Activated CD4-positive, alpha-beta T cell treated with anti-CD3 and anti-CD28 coated beads, Interleukin-2, amount 10 ng/mL, durations not matched to agents 7 days and 5 days (primary cell): ENCODE results near the gene KIAA0513. TPM values are rescaled to one million over a fixed set of nuclear protein-coding genes. Genes with fewer than 3 reads are reported as not detected.
A peak's percentile ranks its signal among the peaks of the same experiment; 100 is the strongest.
"Not testable (repeated sequence)": the region's sequence is repeated elsewhere in the genome, so short reads cannot be mapped to it uniquely, and the experiment has no call there.

Experiments used
- CTCF ChIA-PET: fragments of 350-600 bp; sonication (Branson Sonifier 250); formaldehyde crosslinking; loops from one replicate; lab custom pipeline; 2021; ENCODE audit warnings: antibody characterized with exemption; lab: Charles Lee
- POLR2A ChIA-PET: fragments of 350-600 bp; sonication (Branson Sonifier 250); formaldehyde crosslinking; loops from one replicate; lab custom pipeline; 2021; ENCODE audit warnings: antibody characterized with exemption; lab: Charles Lee
- DNase-seq: peaks from one replicate; pipeline ENCODE4 v3.0.0-alpha.2; 2020
- H3K27ac Mint-ChIP-seq: one replicate; pipeline ENCODE4 v1.8.0; 2021; ENCODE audit warnings: mild to moderate bottlenecking, moderate library complexity, mixed read lengths
- H3K27me3 Mint-ChIP-seq: one replicate; pipeline ENCODE4 v1.8.0; 2021; ENCODE audit warnings: mixed read lengths
- H3K36me3 Mint-ChIP-seq: one replicate; pipeline ENCODE4 v1.8.0; 2021; ENCODE audit warnings: low read depth, mixed read lengths
- H3K4me1 Mint-ChIP-seq: one replicate; pipeline ENCODE4 v1.8.0; 2021; ENCODE audit warnings: mixed read lengths
- H3K4me3 Mint-ChIP-seq: one replicate; pipeline ENCODE4 v1.8.0; 2021; ENCODE audit warnings: mild to moderate bottlenecking, moderate library complexity, mixed read lengths
- H3K9me3 Mint-ChIP-seq: one replicate; pipeline ENCODE4 v1.8.0; 2021; ENCODE audit warnings: mixed read lengths
- total RNA-seq, 2 experiments: library from RNA; stranded (reverse); gene quantifications; one replicate each; pipeline ENCODE4 v1.2.3, GENCODE V29; 2021

KIAA0513 gene
- total RNA-seq, 2 experiments from 2014 or later, result 13.6 to 14.8 TPM

- ChIA-PET CTCF (no interaction called here), POLR2A (no interaction called here)
- H3K4me1 Mint-ChIP-seq, result peaks cover 31% of the 10 kb centered on the region
- H3K36me3 Mint-ChIP-seq, result no peaks in the 10 kb centered on the region
- no peak for DNase-seq
- H3K9me3 Mint-ChIP-seq, result no peaks in the 10 kb centered on the region
- H3K27ac Mint-ChIP-seq, result no peak overlapping the region
- no peaks in the 10 kb centered on the region for H3K27me3 Mint-ChIP-seq
- no peak overlapping the region for H3K4me3 Mint-ChIP-seq
Observed at GRCh38 chr16:85107532-85107931, 79.9 kb downstream of the KIAA0513 start.

- ChIA-PET POLR2A (no interaction called here), CTCF (no interaction called here)
- no peaks in the 10 kb centered on the region for H3K9me3 Mint-ChIP-seq
- peaks cover 13% of the 10 kb centered on the region for H3K4me1 Mint-ChIP-seq
- no peaks in the 10 kb centered on the region for H3K27me3 Mint-ChIP-seq
- H3K27ac Mint-ChIP-seq, result no peak overlapping the region
- DNase-seq, result no peak
- no peaks in the 10 kb centered on the region for H3K36me3 Mint-ChIP-seq
- no peak overlapping the region for H3K4me3 Mint-ChIP-seq
Observed at GRCh38 chr16:85110105-85110504, 82.5 kb downstream of the KIAA0513 start.

GRCh38 chr16:85111184-85111583, 83.6 kb downstream of the KIAA0513 start:
- POLR2A ChIA-PET, result no interaction called here
- Mint-ChIP-seq H3K4me3 (no peak overlapping the region), H3K36me3 (no peaks in the 10 kb centered on the region), H3K27ac (no peak overlapping the region), H3K4me1 (peaks cover 8% of the 10 kb centered on the region), H3K27me3 (no peaks in the 10 kb centered on the region), H3K9me3 (no peaks in the 10 kb centered on the region)
- CTCF ChIA-PET, result no interaction called here
- no peak for DNase-seq

- Mint-ChIP-seq H3K4me1 (peaks cover 8% of the 10 kb centered on the region), H3K27ac (no peak within 1 kb of the TSS), H3K4me3 (no peak within 1 kb of the TSS), H3K9me3 (no peaks in the 10 kb centered on the region), H3K27me3 (no peaks in the 10 kb centered on the region), H3K36me3 (no peaks in the 10 kb centered on the region)
- ChIA-PET POLR2A (no interaction called here), CTCF (no interaction called here)
- DNase-seq, result no peak
Observed at GRCh38 chr16:85112364-85112763, 84.8 kb downstream of the KIAA0513 start, which contains the start of gene CIBAR2. TSS of gene CIBAR2 (minus strand) at chr16:85112472. CDS start at chr16:85112352, 120 bp downstream.

GRCh38 chr16:85113168-85113733, 85.7 kb downstream of the KIAA0513 start:
- POLR2A ChIA-PET, result interaction anchor here (0.6 kb wide), 1 partner anchor 18 kb away, joined by 3 read pairs; no protein-coding TSS in a partner anchor

GRCh38 chr16:85113913-85114312, 86.3 kb downstream of the KIAA0513 start:
- Mint-ChIP-seq H3K27ac (no peak overlapping the region), H3K27me3 (no peaks in the 10 kb centered on the region), H3K4me3 (no peak overlapping the region), H3K4me1 (peaks cover 8% of the 10 kb centered on the region), H3K9me3 (no peaks in the 10 kb centered on the region), H3K36me3 (no peaks in the 10 kb centered on the region)
- DNase-seq, result no peak
- POLR2A ChIA-PET, result no interaction called here
- CTCF ChIA-PET, result interaction anchor here (1.4 to 2.0 kb wide), 2 partner anchors 10 to 28 kb away, joined by 5 to 10 read pairs; no protein-coding TSS in a partner anchor

More at GRCh38 chr16:85113168-85113733, 85.7 kb downstream of the KIAA0513 start:
- CTCF ChIA-PET, result interaction anchor here (1.4 to 2.0 kb wide), 2 partner anchors 11 to 29 kb away, joined by 5 to 10 read pairs; no protein-coding TSS in a partner anchor
- Mint-ChIP-seq H3K27me3 (no peaks in the 10 kb centered on the region), H3K36me3 (no peaks in the 10 kb centered on the region), H3K4me1 (peaks cover 8% of the 10 kb centered on the region), H3K9me3 (no peaks in the 10 kb centered on the region), H3K27ac (no peak overlapping the region), H3K4me3 (no peak overlapping the region)
- DNase-seq, result no peak

- Mint-ChIP-seq H3K4me3 (peak overlapping the region; percentile 62), H3K27ac (peak overlapping the region; percentile 83), H3K4me1 (peaks cover 8% of the 10 kb centered on the region), H3K36me3 (no peaks in the 10 kb centered on the region), H3K9me3 (no peaks in the 10 kb centered on the region), H3K27me3 (no peaks in the 10 kb centered on the region)
- CTCF ChIA-PET, result interaction anchor here (0.6 to 2.0 kb wide), 8 partner anchors 9 to 29 kb away, joined by 3 to 11 read pairs (median 5); no protein-coding TSS in a partner anchor
- peak; percentile 82 for DNase-seq
- POLR2A ChIA-PET, result no interaction called here
Observed at GRCh38 chr16:85114909-85115567, 87.4 kb downstream of the KIAA0513 start.

GRCh38 chr16:85117418-85117817, 89.8 kb downstream of the KIAA0513 start:
- no peak overlapping the region for H3K4me3 Mint-ChIP-seq
- CTCF ChIA-PET, result no interaction called here
- H3K4me1 Mint-ChIP-seq, result peaks cover 8% of the 10 kb centered on the region
- H3K27me3 Mint-ChIP-seq, result no peaks in the 10 kb centered on the region
- no peak overlapping the region for H3K27ac Mint-ChIP-seq
- DNase-seq, result no peak
- H3K36me3 Mint-ChIP-seq, result no peaks in the 10 kb centered on the region
- POLR2A ChIA-PET, result no interaction called here
- no peaks in the 10 kb centered on the region for H3K9me3 Mint-ChIP-seq

GRCh38 chr16:85120006-85120340, 92.4 kb downstream of the KIAA0513 start:
- H3K4me1 Mint-ChIP-seq, result peaks cover 5% of the 10 kb centered on the region
- no peak overlapping the region for H3K27ac Mint-ChIP-seq
- no peak for DNase-seq
- no peaks in the 10 kb centered on the region for H3K27me3 Mint-ChIP-seq
- H3K4me3 Mint-ChIP-seq, result no peak overlapping the region
- CTCF ChIA-PET, result no interaction called here
- POLR2A ChIA-PET, result no interaction called here
- H3K36me3 Mint-ChIP-seq, result no peaks in the 10 kb centered on the region
- no peaks in the 10 kb centered on the region for H3K9me3 Mint-ChIP-seq

GRCh38 chr16:85123441-85123840, 95.8 kb downstream of the KIAA0513 start:
- POLR2A ChIA-PET, H3K4me1 Mint-ChIP-seq, H3K36me3 Mint-ChIP-seq, DNase-seq, H3K27me3 Mint-ChIP-seq, H3K27ac Mint-ChIP-seq, H3K4me3 Mint-ChIP-seq, H3K9me3 Mint-ChIP-seq: not testable (repeated sequence)
- CTCF ChIA-PET, result interaction anchor here (0.7 to 3.2 kb wide), 4 partner anchors 9 to 173 kb away, joined by 3 to 10 read pairs (median 4); no protein-coding TSS in a partner anchor

GRCh38 chr16:85123891-85124635, 96.5 kb downstream of the KIAA0513 start:
- Mint-ChIP-seq H3K4me1 (no peaks in the 10 kb centered on the region), H3K36me3 (no peaks in the 10 kb centered on the region), H3K27me3 (no peaks in the 10 kb centered on the region), H3K9me3 (no peaks in the 10 kb centered on the region), H3K4me3 (no peak overlapping the region), H3K27ac (no peak overlapping the region)
- no peak for DNase-seq
- ChIA-PET CTCF (interaction anchor here (1.2 to 3.2 kb wide), 2 partner anchors 10 to 12 kb away, joined by 3 to 10 read pairs; no protein-coding TSS in a partner anchor), POLR2A (no interaction called here)

- Mint-ChIP-seq H3K27me3 (no peaks in the 10 kb centered on the region), H3K9me3 (no peaks in the 10 kb centered on the region), H3K4me1 (no peaks in the 10 kb centered on the region), H3K4me3 (no peak overlapping the region), H3K36me3 (no peaks in the 10 kb centered on the region), H3K27ac (no peak overlapping the region)
- ChIA-PET CTCF (interaction anchor here (1.2 to 3.2 kb wide), 2 partner anchors 10 to 38 kb away, joined by 3 to 10 read pairs; no protein-coding TSS in a partner anchor), POLR2A (no interaction called here)
- DNase-seq, result no peak
Observed at GRCh38 chr16:85124636-85125346, 97.2 kb downstream of the KIAA0513 start.
